GM23338 (cell line): ENCODE measurements around the gene WASHC2A. TPM values are rescaled to one million over a fixed set of nuclear protein-coding genes. Genes with fewer than 3 reads are reported as not detected.
"Not testable (repeated sequence)": the region's sequence is repeated elsewhere in the genome, so short reads cannot be mapped to it uniquely, and the experiment has no call there.

Experiments used
- ATAC-seq: fragments of 200-7000 bp; cut with Tn5 transposase; 3 replicates; pipeline ENCODE4 v1.9.1; 2020
- DNase-seq: peaks from one replicate; pipeline ENCODE4 v3.0.0-alpha.2; 2015; ENCODE audit warnings: low spot score
- H2AFZ ChIP-seq: fragments of 200-600 bp; sonication (generic); 2 replicates; pipeline ENCODE4 v1.8.0; 2016; ENCODE audit warnings: antibody characterized with exemption, mild to moderate bottlenecking, moderate library complexity
- H3F3A ChIP-seq: fragments of 200-600 bp; sonication (generic); replicated peaks from 2 replicates; pipeline ENCODE4 v1.8.0; 2017; ENCODE audit warnings: antibody characterized with exemption, mixed run types, low read depth
- H3K27ac ChIP-seq: fragments of 200-600 bp; sonication (generic); 2 replicates; pipeline ENCODE4 v1.6.1; 2016; ENCODE audit warnings: low read depth
- H3K27me3 ChIP-seq: fragments of 200-600 bp; sonication (generic); 2 replicates; pipeline ENCODE4 v1.8.0; 2016; ENCODE audit warnings: mild to moderate bottlenecking, mixed run types, moderate library complexity; ENCODE audit not compliant: insufficient read depth
- H3K36me3 ChIP-seq: fragments of 200-600 bp; sonication (generic); 2 replicates; pipeline ENCODE4 v1.8.0; 2016; ENCODE audit warnings: mild to moderate bottlenecking; ENCODE audit not compliant: insufficient read depth
- H3K4me1 ChIP-seq: fragments of 200-600 bp; sonication (generic); 2 replicates; pipeline ENCODE4 v1.8.0; 2016; ENCODE audit warnings: mild to moderate bottlenecking, moderate library complexity; ENCODE audit not compliant: insufficient read depth
- H3K4me2 ChIP-seq: fragments of 200-600 bp; sonication (generic); 2 replicates; pipeline ENCODE4 v1.7.1; 2017; ENCODE audit warnings: mixed run types
- H3K4me3 ChIP-seq: fragments of 200-600 bp; sonication (generic); 2 replicates; pipeline ENCODE4 v1.6.1; 2016; ENCODE audit warnings: mixed run types
- H3K79me2 ChIP-seq: fragments of 200-600 bp; sonication (generic); replicated peaks from 2 replicates; pipeline ENCODE4 v1.8.0; 2017; ENCODE audit warnings: mild to moderate bottlenecking; ENCODE audit not compliant: insufficient read depth
- H3K9me2 ChIP-seq: fragments of 200-600 bp; sonication (generic); 2 replicates; pipeline ENCODE4 v1.8.0; 2017; ENCODE audit not compliant: insufficient read depth
- H4K20me1 ChIP-seq: fragments of 200-600 bp; sonication (generic); replicated peaks from 2 replicates; pipeline ENCODE4 v1.8.0; 2017; ENCODE audit warnings: mild to moderate bottlenecking; ENCODE audit not compliant: insufficient read depth
- H3K27ac Mint-ChIP-seq: 2 replicates; pipeline ENCODE4 v1.8.0; 2020; ENCODE audit warnings: inconsistent platforms, mild to moderate bottlenecking, moderate library complexity, mixed read lengths
- H3K27me3 Mint-ChIP-seq: 3 replicates; pipeline ENCODE4 v1.8.0; 2022; ENCODE audit warnings: low read depth, mild to moderate bottlenecking, moderate library complexity, mixed read lengths, inconsistent platforms; ENCODE audit not compliant: insufficient read depth, poor library complexity
- H3K36me3 Mint-ChIP-seq: 3 replicates; pipeline ENCODE4 v1.8.0; 2021; ENCODE audit warnings: low read depth, mild to moderate bottlenecking, inconsistent platforms, moderate library complexity, mixed read lengths
- H3K4me1 Mint-ChIP-seq: 3 replicates; pipeline ENCODE4 v1.8.0; 2020; ENCODE audit warnings: mild to moderate bottlenecking, inconsistent platforms, mixed read lengths
- H3K4me3 Mint-ChIP-seq: 3 replicates; pipeline ENCODE4 v1.8.0; 2021; ENCODE audit warnings: moderate library complexity, mild to moderate bottlenecking, inconsistent platforms, mixed read lengths
- H3K9me3 Mint-ChIP-seq: 3 replicates; pipeline ENCODE4 v1.8.0; 2020; ENCODE audit warnings: moderate library complexity, mild to moderate bottlenecking, inconsistent platforms, mixed read lengths
- ZNF114 ChIP-seq: fragments of 250-450 bp; sonication (Bioruptor Pico); IDR thresholded peaks from 2 replicates; pipeline ENCODE4 v1.5.0; 2020; ENCODE audit warnings: mild to moderate bottlenecking, moderate library complexity
- ZNF462 ChIP-seq: fragments of 250-450 bp; sonication (Bioruptor Pico); IDR thresholded peaks from 2 replicates; pipeline ENCODE4 v1.5.0; 2020; ENCODE audit warnings: mild to moderate bottlenecking, moderate library complexity
- polyA plus RNA-seq: library from polyadenylated mRNA; unstranded; fragments of >200 nt; fragmentation: Nextera tagmentation; extraction: Ambion mirVana; gene quantifications from 2 replicates; pipeline ENCODE4 v1.2.1, GENCODE V29; 2016
- total RNA-seq: library from RNA; depleted of rRNA; stranded (reverse); fragments of >200 nt; shearing (Covaris generic); gene quantifications from 2 replicates; pipeline ENCODE4 v1.2.3, GENCODE V29; 2014
- TF ChIP-seq, protein P1 (sequence below): IDR thresholded peaks from 2 replicates; pipeline ENCODE4 v1.6.1; 2016; ENCODE audit warnings: antibody characterized with exemption

The WASHC2A gene
- total and polyA plus RNA-seq, 2 experiments from 2014 or later: 13.2 to 24.5 TPM

- TF ChIP-seq, protein P1, sequence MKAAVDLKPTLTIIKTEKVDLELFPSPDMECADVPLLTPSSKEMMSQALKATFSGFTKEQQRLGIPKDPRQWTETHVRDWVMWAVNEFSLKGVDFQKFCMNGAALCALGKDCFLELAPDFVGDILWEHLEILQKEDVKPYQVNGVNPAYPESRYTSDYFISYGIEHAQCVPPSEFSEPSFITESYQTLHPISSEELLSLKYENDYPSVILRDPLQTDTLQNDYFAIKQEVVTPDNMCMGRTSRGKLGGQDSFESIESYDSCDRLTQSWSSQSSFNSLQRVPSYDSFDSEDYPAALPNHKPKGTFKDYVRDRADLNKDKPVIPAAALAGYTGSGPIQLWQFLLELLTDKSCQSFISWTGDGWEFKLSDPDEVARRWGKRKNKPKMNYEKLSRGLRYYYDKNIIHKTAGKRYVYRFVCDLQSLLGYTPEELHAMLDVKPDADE: no peak
- TF ChIP-seq ZNF114 (CRISPR knock-in tag): no peak
- TF ChIP-seq ZNF462 (CRISPR knock-in tag): no peak
Measured at GRCh38 chr10:50033481-50033880, 34.3 kb upstream of the WASHC2A start (continued).

- H3K4me1 Mint-ChIP-seq, H3K36me3 Mint-ChIP-seq, H3K4me2 ChIP-seq, ATAC-seq, H3K4me3 ChIP-seq, H3K27me3 Mint-ChIP-seq, H3K27ac ChIP-seq, H3K4me3 Mint-ChIP-seq, H3K27ac Mint-ChIP-seq, H3K36me3 ChIP-seq, H3K79me2 ChIP-seq, H3K9me2 ChIP-seq, H4K20me1 ChIP-seq, H3F3A ChIP-seq, H3K9me3 Mint-ChIP-seq, H3K4me1 ChIP-seq, H3K27me3 ChIP-seq, H2AFZ ChIP-seq: not testable (repeated sequence)
- DNase-seq: peak; percentile 10
Measured at GRCh38 chr10:50035337-50035736, 32.4 kb upstream of the WASHC2A start.
